IMR-90 (cell line): ENCODE results near the gene KCNQ1.

Source experiments
- CTCF ChIP-seq: conservative IDR thresholded peaks from 2 replicates; pipeline ENCODE4 v1.5.1; 2012; ENCODE audit warnings: mild to moderate bottlenecking, low read depth, low read length, improper control_type of control experiment
- FOS ChIP-seq: fragments of 150-350 bp; IDR thresholded peaks from 2 replicates; pipeline ENCODE4 v1.6.1; 2016; ENCODE audit warnings: low read depth, low read length
- MXI1 ChIP-seq: IDR thresholded peaks from 2 replicates; pipeline ENCODE4 v1.6.1; 2012; ENCODE audit warnings: low read depth, mild to moderate bottlenecking, low read length, moderate library complexity, borderline replicate concordance
- NFE2L2 ChIP-seq: fragments of 150-350 bp; IDR thresholded peaks from 2 replicates; pipeline ENCODE4 v1.6.1; 2016; ENCODE audit warnings: low read depth, mild to moderate bottlenecking, low read length
- POLR2A ChIP-seq: IDR thresholded peaks from 2 replicates; pipeline ENCODE4 v1.6.1; 2012; ENCODE audit warnings: mild to moderate bottlenecking, low read depth, low read length
- SMC3 ChIP-seq: fragments of 150-350 bp; IDR thresholded peaks from 2 replicates; pipeline ENCODE4 v1.6.1; 2016; ENCODE audit warnings: low read depth, mild to moderate bottlenecking, antibody characterized with exemption, low read length, moderate library complexity

GRCh38 chr11:2767071-2767470, 322.3 kb downstream of the KCNQ1 start:
- TF ChIP-seq CTCF (no peak), NFE2L2 (no peak), SMC3 (no peak), POLR2A (no peak), FOS (no peak), MXI1 (no peak)
